PC-3 (cell line): ENCODE data around the gene TPD52L1. TPM values are rescaled to one million over a fixed set of nuclear protein-coding genes. Genes with fewer than 3 reads are reported as not detected.

ENCODE experiments used
- ATAC-seq: fragments of 200-7000 bp; cut with Tn5 transposase; 2 replicates; pipeline ENCODE4 v1.9.1; 2020; ENCODE audit warnings: mild to moderate bottlenecking, moderate library complexity
- BruUV-seq: library from RNA; stranded (reverse); fragments of 400-500 nt; replicated peaks from 2 replicates; lab custom pipeline; 2021; lab: Mats Ljungman, UMichigan
- CTCF ChIA-PET: fragments of 300-600 bp; sonication (Branson Sonifier 250); formaldehyde crosslinking; loops from one replicate; lab custom pipeline; 2022; ENCODE audit warnings: antibody characterized with exemption; lab: Charles Lee
- POLR2A ChIA-PET: fragments of 300-600 bp; sonication (Branson Sonifier 250); formaldehyde crosslinking; loops from one replicate; lab custom pipeline; 2022; ENCODE audit warnings: antibody characterized with exemption; ENCODE audit not compliant: unreplicated experiment; lab: Charles Lee
- DNase-seq: peaks from one replicate; pipeline ENCODE4 v3.0.0-alpha.2; 2015
- H2AFZ ChIP-seq: fragments of 300-600 bp; sonication (generic); 2 replicates; pipeline ENCODE4 v1.6.0; 2016; ENCODE audit warnings: antibody characterized with exemption, low read length
- H3F3A ChIP-seq: fragments of 300-600 bp; sonication (generic); one replicate; pipeline ENCODE4 v1.6.0; 2017; ENCODE audit warnings: antibody characterized with exemption, low read length, control low read depth, mild to moderate bottlenecking; ENCODE audit not compliant: unreplicated experiment
- H3K27ac ChIP-seq: fragments of 300-600 bp; sonication (generic); 2 replicates; pipeline ENCODE4 v1.5.1; 2016; ENCODE audit warnings: mild to moderate bottlenecking, low read length
- H3K27me3 ChIP-seq: fragments of 300-600 bp; sonication (generic); 2 replicates; pipeline ENCODE4 v1.6.1; 2016; ENCODE audit warnings: low read length, mixed read lengths
- H3K36me3 ChIP-seq: fragments of 300-600 bp; sonication (generic); 2 replicates; pipeline ENCODE4 v1.6.1; 2016; ENCODE audit warnings: low read depth, mixed run types, low read length, mixed read lengths
- H3K4me1 ChIP-seq: fragments of 300-600 bp; sonication (generic); 2 replicates; pipeline ENCODE4 v1.5.1; 2016; ENCODE audit warnings: low read length; ENCODE audit not compliant: insufficient read depth
- H3K4me2 ChIP-seq: fragments of 300-600 bp; sonication (generic); 2 replicates; pipeline ENCODE4 v1.6.0; 2016; ENCODE audit warnings: low read length
- H3K4me3 ChIP-seq: fragments of 300-600 bp; sonication (generic); 2 replicates; pipeline ENCODE4 v1.5.1; 2016; ENCODE audit warnings: mild to moderate bottlenecking, low read length, mixed read lengths
- H3K79me2 ChIP-seq: fragments of 300-600 bp; sonication (generic); 2 replicates; pipeline ENCODE4 v1.6.1; 2017; ENCODE audit warnings: low read length, mixed read lengths
- H3K9ac ChIP-seq: fragments of 300-600 bp; sonication (generic); 2 replicates; pipeline ENCODE4 v1.6.0; 2016; ENCODE audit warnings: mild to moderate bottlenecking, low read length
- H3K9me2 ChIP-seq: fragments of 300-600 bp; sonication (generic); replicated peaks from 2 replicates; pipeline ENCODE4 v1.6.1; 2016; ENCODE audit warnings: mixed run types, low read length, mixed read lengths
- H3K9me3 ChIP-seq: fragments of 300-600 bp; sonication (generic); 2 replicates; pipeline ENCODE4 v1.6.1; 2016; ENCODE audit warnings: low read length, mixed read lengths
- H4K20me1 ChIP-seq: fragments of 300-600 bp; sonication (generic); 2 replicates; pipeline ENCODE4 v1.6.1; 2016; ENCODE audit warnings: low read length, mixed read lengths
- CTCF ChIP-seq: fragments of 300-600 bp; sonication (generic); conservative IDR thresholded peaks from 2 replicates; pipeline ENCODE4 v1.5.1; 2017; ENCODE audit warnings: antibody characterized with exemption, low read depth, mild to moderate bottlenecking, low read length
- EZH2 ChIP-seq: fragments of 300-600 bp; sonication (generic); IDR thresholded peaks from one replicate; pipeline ENCODE4 v1.6.1; 2017; ENCODE audit warnings: antibody characterized with exemption, mild to moderate bottlenecking, low read length; ENCODE audit not compliant: unreplicated experiment
- EZH2phosphoT487 ChIP-seq: fragments of 300-600 bp; sonication (generic); IDR thresholded peaks from 2 replicates; pipeline ENCODE4 v1.6.1; 2018; ENCODE audit warnings: mild to moderate bottlenecking, antibody characterized with exemption, low read length, borderline replicate concordance
- intact Hi-C: fragments of 100-400 bp; cut with micrococcal nuclease; formaldehyde crosslinking; loops from 2 replicates; pipeline ENCODE4 v1.9.0; 2023
- total RNA-seq: library from RNA; depleted of rRNA; stranded (reverse); fragments of >200 nt; gene quantifications from 2 replicates; pipeline ENCODE4 v1.2.3, GENCODE V29; 2014

Gene TPD52L1
- total RNA-seq, 1 experiment from 2014 or later, result 39.4 TPM

- no peaks in the 10 kb centered on the region for H3K79me2 ChIP-seq
- no peaks in the 10 kb centered on the region for H3F3A ChIP-seq
- no TSS peak for BruUV-seq
- H3K27ac ChIP-seq, result no peak overlapping the region
- no peaks in the 10 kb centered on the region for H4K20me1 ChIP-seq
- no peak for ATAC-seq
- H3K9ac ChIP-seq, result no peak overlapping the region
- H2AFZ ChIP-seq, result no peak overlapping the region
- H3K9me2 ChIP-seq, result no peaks in the 10 kb centered on the region
- H3K27me3 ChIP-seq, result no peaks in the 10 kb centered on the region
- H3K4me1 ChIP-seq, result no peaks in the 10 kb centered on the region
- H3K4me3 ChIP-seq, result no peak overlapping the region
- intact Hi-C loops, result no loop called here
- POLR2A ChIA-PET, result no interaction called here
- H3K36me3 ChIP-seq, result no peaks in the 10 kb centered on the region
- no peak for DNase-seq
- CTCF ChIA-PET, result no interaction called here
- H3K4me2 ChIP-seq, result no peak overlapping the region
- TF ChIP-seq CTCF (no peak), EZH2 (no peak), EZH2phosphoT487 (no peak)
- H3K9me3 ChIP-seq, result no peaks in the 10 kb centered on the region
These were observed 78.9 kb downstream of the TPD52L1 start for GRCh38 chr6:125232466-125232865.

- no peak for TF ChIP-seq CTCF
- Histone ChIP-seq H3K4me2 (no peak overlapping the region), H2AFZ (no peak overlapping the region), H3K79me2 (no peaks in the 10 kb centered on the region), H3K4me3 (no peak overlapping the region), H3K9me3 (no peaks in the 10 kb centered on the region), H3K4me1 (no peaks in the 10 kb centered on the region), H3K27me3 (no peaks in the 10 kb centered on the region), H4K20me1 (no peaks in the 10 kb centered on the region), H3K9ac (no peak overlapping the region), H3K36me3 (no peaks in the 10 kb centered on the region), H3F3A (no peaks in the 10 kb centered on the region), H3K27ac (no peak overlapping the region), H3K9me2 (no peaks in the 10 kb centered on the region)
- ATAC-seq (no peak), DNase-seq (no peak)
- CTCF ChIA-PET, result no interaction called here
- intact Hi-C loops, result no loop called here
- no TSS peak for BruUV-seq
- POLR2A ChIA-PET, result no interaction called here
These were observed 79.6 kb downstream of the TPD52L1 start for GRCh38 chr6:125233202-125233601.

- BruUV-seq, result no TSS peak
- no peaks in the 10 kb centered on the region for H3K27me3 ChIP-seq
- no peak overlapping the region for H3K4me3 ChIP-seq
- TF ChIP-seq EZH2 (no peak), EZH2phosphoT487 (no peak), CTCF (no peak)
- H3K9me2 ChIP-seq, result no peaks in the 10 kb centered on the region
- H3K27ac ChIP-seq, result no peak overlapping the region
- peak; percentile 26 for DNase-seq
- POLR2A ChIA-PET, result no interaction called here
- no peak overlapping the region for H3K4me2 ChIP-seq
- H4K20me1 ChIP-seq, result no peaks in the 10 kb centered on the region
- no peak overlapping the region for H2AFZ ChIP-seq
- no peaks in the 10 kb centered on the region for H3K9me3 ChIP-seq
- no peaks in the 10 kb centered on the region for H3F3A ChIP-seq
- H3K36me3 ChIP-seq, result no peaks in the 10 kb centered on the region
- CTCF ChIA-PET, result no interaction called here
- H3K4me1 ChIP-seq, result no peaks in the 10 kb centered on the region
- ATAC-seq, result peak; percentile 27
- no peaks in the 10 kb centered on the region for H3K79me2 ChIP-seq
- H3K9ac ChIP-seq, result no peak overlapping the region
- intact Hi-C loops, result no loop called here
These were observed 83.2 kb downstream of the TPD52L1 start for GRCh38 chr6:125236536-125237327.
